ENCODE measurements around the gene CLCF1. TPM values are rescaled to one million over a fixed set of nuclear protein-coding genes. Genes with fewer than 3 reads are reported as not detected.
A peak's percentile ranks its signal among the peaks of the same experiment; 100 is the strongest.

Gene CLCF1
- total RNA-seq, 1 donor from 2014 or later, result 0.68 TPM

DNA sequence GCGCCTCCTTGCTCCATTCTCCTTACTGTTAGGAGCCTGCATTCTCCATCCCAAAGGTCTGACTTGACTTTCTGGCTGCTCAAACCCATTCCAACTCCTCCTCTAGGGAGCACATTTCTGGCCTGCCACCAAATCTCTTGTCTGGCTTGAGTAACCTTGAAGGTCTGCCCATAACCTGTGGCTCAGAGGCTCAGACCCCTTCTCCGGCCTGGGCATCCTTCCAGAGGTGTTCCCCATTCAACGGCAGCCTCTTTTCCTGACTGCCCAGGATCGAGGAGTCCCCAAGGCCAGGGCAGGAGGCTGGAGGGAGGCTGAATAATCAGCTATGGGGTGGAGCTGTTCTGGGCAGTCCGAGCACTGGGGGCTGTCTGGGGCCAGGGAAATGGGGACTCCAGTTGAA is 20.6 kb upstream of the CLCF1 start:
- no peak overlapping the region for H3K27ac Mint-ChIP-seq (ENCODE audit: unreplicated experiment)
- no peaks in the 10 kb centered on the region for H3K36me3 Mint-ChIP-seq (ENCODE audit: low read depth)
- H3K9me3 Mint-ChIP-seq, result no peaks in the 10 kb centered on the region
- peaks cover 34% of the 10 kb centered on the region for H3K4me1 Mint-ChIP-seq
- H3K4me3 Mint-ChIP-seq, result peak overlapping the region; percentile 93
- TF ChIP-seq, protein P1, sequence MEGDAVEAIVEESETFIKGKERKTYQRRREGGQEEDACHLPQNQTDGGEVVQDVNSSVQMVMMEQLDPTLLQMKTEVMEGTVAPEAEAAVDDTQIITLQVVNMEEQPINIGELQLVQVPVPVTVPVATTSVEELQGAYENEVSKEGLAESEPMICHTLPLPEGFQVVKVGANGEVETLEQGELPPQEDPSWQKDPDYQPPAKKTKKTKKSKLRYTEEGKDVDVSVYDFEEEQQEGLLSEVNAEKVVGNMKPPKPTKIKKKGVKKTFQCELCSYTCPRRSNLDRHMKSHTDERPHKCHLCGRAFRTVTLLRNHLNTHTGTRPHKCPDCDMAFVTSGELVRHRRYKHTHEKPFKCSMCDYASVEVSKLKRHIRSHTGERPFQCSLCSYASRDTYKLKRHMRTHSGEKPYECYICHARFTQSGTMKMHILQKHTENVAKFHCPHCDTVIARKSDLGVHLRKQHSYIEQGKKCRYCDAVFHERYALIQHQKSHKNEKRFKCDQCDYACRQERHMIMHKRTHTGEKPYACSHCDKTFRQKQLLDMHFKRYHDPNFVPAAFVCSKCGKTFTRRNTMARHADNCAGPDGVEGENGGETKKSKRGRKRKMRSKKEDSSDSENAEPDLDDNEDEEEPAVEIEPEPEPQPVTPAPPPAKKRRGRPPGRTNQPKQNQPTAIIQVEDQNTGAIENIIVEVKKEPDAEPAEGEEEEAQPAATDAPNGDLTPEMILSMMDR (conservative IDR thresholded peaks at IDR 0.05), result no peak
- DNase-seq (ENCODE audit: low read depth, low spot score), result no peak
- peaks cover 10% of the 10 kb centered on the region for H3K27me3 Mint-ChIP-seq (ENCODE audit: low read depth)

DNA sequence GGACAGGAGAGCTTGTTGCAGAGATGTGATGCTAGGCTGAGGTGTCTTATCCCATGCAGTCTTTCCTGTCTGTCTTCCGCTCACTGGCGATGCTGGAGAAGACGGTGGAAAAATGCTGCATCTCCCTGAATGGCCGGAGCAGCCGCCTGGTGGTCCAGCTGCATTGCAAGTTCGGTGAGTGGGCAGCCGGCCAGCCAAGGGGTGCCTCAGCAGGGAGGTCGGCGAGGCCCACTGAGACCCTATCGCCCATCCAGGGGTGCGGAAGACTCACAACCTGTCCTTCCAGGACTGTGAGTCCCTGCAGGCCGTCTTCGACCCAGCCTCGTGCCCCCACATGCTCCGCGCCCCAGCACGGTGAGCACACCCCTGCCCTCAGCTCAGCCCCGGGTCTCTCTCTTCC is 20.0 kb upstream of the CLCF1 start:
- Mint-ChIP-seq H3K4me1 (peaks cover 35% of the 10 kb centered on the region), H3K27ac (ENCODE audit: unreplicated experiment) (no peak overlapping the region), H3K4me3 (peak overlapping the region; percentile 93), H3K27me3 (ENCODE audit: low read depth) (peaks cover 10% of the 10 kb centered on the region), H3K36me3 (ENCODE audit: low read depth) (no peaks in the 10 kb centered on the region), H3K9me3 (no peaks in the 10 kb centered on the region)
- DNase-seq (ENCODE audit: low read depth, low spot score), result no peak
- TF ChIP-seq, protein P1 (conservative IDR thresholded peaks at IDR 0.05), result no peak

DNA sequence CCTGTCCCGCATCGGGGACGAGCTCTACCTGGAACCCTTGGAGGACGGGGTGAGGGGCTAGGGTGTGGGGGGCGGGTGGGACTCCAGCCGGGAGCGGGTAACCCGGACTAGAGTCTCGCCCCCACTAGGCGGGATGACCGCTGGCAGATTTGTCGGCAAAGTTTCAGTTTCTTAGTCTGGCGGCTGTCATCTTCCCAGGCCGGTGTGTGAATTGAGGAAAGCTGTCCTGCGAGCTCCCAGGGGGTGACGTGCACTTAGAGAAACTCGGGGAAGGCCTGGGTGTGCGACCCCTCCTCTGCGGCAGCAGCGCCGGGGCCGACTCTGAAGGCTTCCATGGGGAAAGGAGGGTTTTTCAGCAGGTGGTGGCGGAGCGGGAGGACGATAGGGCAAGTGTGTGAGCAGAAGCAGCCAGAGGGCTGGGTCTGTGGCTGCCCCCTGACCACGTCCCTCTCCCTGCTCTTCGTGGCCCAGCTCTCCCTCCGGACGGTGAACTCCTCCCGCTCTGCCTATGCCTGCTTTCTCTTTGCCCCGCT is 18.9 kb upstream of the CLCF1 start:
- Mint-ChIP-seq H3K36me3 (ENCODE audit: low read depth) (no peaks in the 10 kb centered on the region), H3K9me3 (no peaks in the 10 kb centered on the region), H3K4me1 (peaks cover 29% of the 10 kb centered on the region), H3K27ac (ENCODE audit: unreplicated experiment) (peak overlapping the region; percentile 81), H3K4me3 (peak overlapping the region; percentile 93), H3K27me3 (ENCODE audit: low read depth) (peaks cover 14% of the 10 kb centered on the region)
- DNase-seq (ENCODE audit: low read depth, low spot score), result peak; percentile 28
- TF ChIP-seq, protein P1 (conservative IDR thresholded peaks at IDR 0.05), result no peak

DNA sequence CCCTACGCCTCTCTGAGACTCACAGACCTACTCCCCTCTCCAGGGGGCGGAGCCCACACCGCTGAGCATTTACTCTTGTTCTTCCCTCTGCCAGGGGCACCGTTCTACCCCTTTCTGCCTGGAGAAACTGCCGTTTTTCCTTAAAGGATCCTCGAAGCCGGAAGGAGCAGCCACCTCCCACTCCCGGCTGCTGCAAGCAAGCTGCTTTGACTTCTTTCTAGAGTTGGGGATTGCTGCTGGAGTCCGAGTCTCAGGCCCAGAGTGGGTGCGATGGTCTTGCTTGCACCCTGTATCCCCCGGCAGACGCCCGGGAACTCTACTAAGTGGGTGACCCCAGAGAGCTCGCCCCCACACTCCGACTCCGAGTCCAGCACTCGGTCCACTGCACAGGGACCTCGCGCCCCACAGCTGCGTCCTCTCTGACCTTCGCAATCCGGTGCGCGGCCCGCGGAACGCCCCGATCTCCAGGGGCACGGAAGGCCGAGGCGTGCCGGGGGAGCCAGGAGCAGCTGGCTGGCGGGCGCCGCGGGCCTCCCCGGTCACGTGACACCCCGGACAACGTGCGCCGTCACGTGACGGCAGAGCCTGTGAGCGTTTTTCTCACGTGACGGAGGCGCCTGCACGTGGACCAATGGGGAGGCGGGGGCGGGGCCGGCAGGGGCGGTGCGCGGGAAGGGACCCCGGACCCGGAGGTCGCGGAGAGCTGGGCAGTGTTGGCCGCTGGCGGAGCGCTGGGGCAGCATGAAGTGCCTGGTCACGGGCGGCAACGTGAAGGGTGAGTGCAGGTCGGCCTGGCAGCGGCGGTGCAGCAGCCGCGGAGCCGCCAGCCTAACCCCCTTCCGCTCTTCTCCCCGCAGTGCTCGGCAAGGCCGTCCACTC is 18.1 kb upstream of the CLCF1 start, which contains the start of gene RAD9A:
Gene RAD9A (plus strand): TSS at position 683 of the 879 bp plus-strand sequence. CDS start 59 bp downstream, at position 742.
- Mint-ChIP-seq H3K36me3 (ENCODE audit: low read depth) (no peaks in the 10 kb centered on the region), H3K4me3 (peak within 1 kb of the TSS; percentile 93), H3K27ac (ENCODE audit: unreplicated experiment) (peak within 1 kb of the TSS; percentile 92), H3K9me3 (no peaks in the 10 kb centered on the region), H3K4me1 (peaks cover 29% of the 10 kb centered on the region), H3K27me3 (ENCODE audit: low read depth) (peaks cover 17% of the 10 kb centered on the region)
- DNase-seq (ENCODE audit: low read depth, low spot score), result peak; percentile 85
- TF ChIP-seq, protein P1 (conservative IDR thresholded peaks at IDR 0.05), result no peak

DNA sequence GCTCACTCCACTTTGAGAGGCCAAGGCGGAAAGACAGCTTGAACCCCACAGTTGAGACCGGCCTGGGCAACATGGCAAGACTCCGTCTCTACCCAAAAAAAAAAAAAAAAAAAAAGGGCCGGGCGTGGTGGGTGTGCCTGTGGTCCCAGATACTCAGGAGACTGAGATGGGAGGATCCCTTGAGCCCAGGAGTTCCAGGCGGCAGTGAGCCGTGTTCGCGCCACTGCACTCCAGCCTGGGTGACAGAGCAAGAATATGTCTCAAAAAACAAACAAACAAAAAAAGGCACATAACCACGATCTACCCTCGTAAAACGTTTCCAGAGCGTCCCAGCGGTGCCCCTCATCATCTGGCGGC is 17.5 kb upstream of the CLCF1 start:
- TF ChIP-seq, protein P1 (conservative IDR thresholded peaks at IDR 0.05), result no peak
- H3K27ac Mint-ChIP-seq (ENCODE audit: unreplicated experiment), result peak overlapping the region; percentile 92

More for the DNA sequence above, 17.5 kb upstream of the CLCF1 start:
- no peak for DNase-seq (ENCODE audit: low read depth, low spot score)
- Mint-ChIP-seq H3K9me3 (no peaks in the 10 kb centered on the region), H3K4me1 (peaks cover 29% of the 10 kb centered on the region), H3K4me3 (peak overlapping the region; percentile 93), H3K36me3 (ENCODE audit: low read depth) (no peaks in the 10 kb centered on the region), H3K27me3 (ENCODE audit: low read depth) (peaks cover 18% of the 10 kb centered on the region)
